ENCODE data around the gene CR1L. TPM values are rescaled to one million over a fixed set of nuclear protein-coding genes. Genes with fewer than 3 reads are reported as not detected.

CR1L gene
- total and polyA plus RNA-seq, 9 of the 15 experiments (the other 6 are each of a cell fraction or from before 2014, with no cell fraction given): 10.1 to 74.8 (median 34.3) TPM

- TF ChIP-seq E2F4 (CRISPR knock-in tag; IDR thresholded peaks at IDR 0.05; ENCODE audit: low read depth) (no peak), ZZZ3 (IDR thresholded peaks at IDR 0.05) (no peak; the same call in 1 of the 2 replicates), ZBTB12 (CRISPR knock-in tag; IDR thresholded peaks at IDR 0.05) (no peak), ID3 (CRISPR knock-in tag; IDR thresholded peaks at IDR 0.05) (no peak), ID3 (tag; IDR thresholded peaks at IDR 0.05) (peak; percentile 89), SIN3A (IDR thresholded peaks at IDR 0.05; ENCODE audit: borderline replicate concordance in 2 of 2, control insufficient read depth in 1 of 2, low read depth in 2 of 2, low read length in 2 of 2) (0 out of 4 replicates have a peak, but pooled peaks of 1 of the 2 experiments have one; percentile 50), HOXB6 (CRISPR knock-in tag; IDR thresholded peaks at IDR 0.05; ENCODE audit: borderline replicate concordance) (no peak), ZNF277 (CRISPR knock-in tag; IDR thresholded peaks at IDR 0.05; ENCODE audit: borderline replicate concordance) (no peak), SIRT6 (IDR thresholded peaks at IDR 0.05; ENCODE audit: low read depth, low read length) (no peak), ZC3H8 (IDR thresholded peaks at IDR 0.05) (no peak), HES1 (IDR thresholded peaks at IDR 0.05; ENCODE audit: low read depth) (no peak), KLF1 (tag; IDR thresholded peaks at IDR 0.05) (no peak), BHLHE40 (IDR thresholded peaks at IDR 0.05; ENCODE audit: low read length) (peak; percentile 67), ZNF140 (CRISPR knock-in tag; IDR thresholded peaks at IDR 0.05) (no peak), PCBP2 (IDR thresholded peaks at IDR 0.05; ENCODE audit: low read depth, low read length, poor library complexity, severe bottlenecking) (no peak), SAFB2 (IDR thresholded peaks at IDR 0.05; ENCODE audit: borderline replicate concordance, low read depth, low read length, severe bottlenecking) (no peak), ZNF584 (CRISPR knock-in tag; IDR thresholded peaks at IDR 0.05; ENCODE audit: low read depth) (no peak), NUFIP1 (IDR thresholded peaks at IDR 0.05; ENCODE audit: partially characterized antibody) (peak; percentile 29)
Observed at GRCh38 chr1:207747627-207748492, 102.9 kb downstream of the CR1L start (continued).

All from K562 (cell line).